UCSD-AML1 (cell line): Measurements from ENCODE around the gene NDST3.

Source experiments
- DNase-seq: peaks from one replicate; lab custom pipeline; 2025; ENCODE audit not compliant: unreplicated experiment; lab: John Stamatoyannopoulos, UW

The NDST3 gene

GRCh38 chr4:118307643-118308042 is 273.4 kb downstream of the NDST3 start:
- no peak for DNase-seq
